ENCODE results near the gene CNTFR.

GRCh38 chr9:34507966-34508365 lies 81.6 kb downstream of the CNTFR start:
- TF ChIP-seq CTCF (IDR thresholded peaks at IDR 0.05) = no peak
- no peak for TF ChIP-seq POLR2A (IDR thresholded peaks at IDR 0.05)
